H1 (cell line): ENCODE results near the gene GRID1. TPM values are rescaled to one million over a fixed set of nuclear protein-coding genes. Genes with fewer than 3 reads are reported as not detected.

ENCODE experiments used
- CEBPB ChIP-seq: IDR thresholded peaks from 2 replicates; pipeline ENCODE4 v1.6.1; 2012; ENCODE audit warnings: low read depth, low read length
- CHD7 ChIP-seq: fragments of 300-600 bp; sonication (generic); IDR thresholded peaks from 2 replicates; pipeline ENCODE4 v1.7.1; 2012; ENCODE audit warnings: low read length, moderate library complexity, mild to moderate bottlenecking, inconsistent platforms; ENCODE audit not compliant: insufficient replicate concordance
- HDAC6 ChIP-seq: IDR thresholded peaks from one replicate; pipeline ENCODE4 v1.7.1; 2012; ENCODE audit warnings: low read depth, mild to moderate bottlenecking, inconsistent platforms, low read length, moderate library complexity
- TAF1 ChIP-seq: IDR thresholded peaks from 2 replicates; pipeline ENCODE4 v1.6.1; 2011; ENCODE audit warnings: mild to moderate bottlenecking, low read depth, low read length
- polyA plus RNA-seq, 7 experiments: library from polyadenylated mRNA; depleted of rRNA in 3 of 7; stranded (reverse) in 5 of 7; unstranded in 2 of 7; fragments of >200 nt in 5 of 7; fragments of 200-250 nt in 2 of 7; gene quantifications; 1 replicate in 5 of 7; 2 replicates in 1 of 7; 4 replicates in 1 of 7; pipeline versions ENCODE4 v1.2.1 to v1.2.3, GENCODE V29; 2011 to 2013; ENCODE audit warnings: missing spikeins in 2 of 7, mixed read lengths in 2 of 7
- total RNA-seq: library from RNA; stranded (reverse); fragmentation: NEBNext Ultra II Directional; extraction: Animal tissue kit (Norgen Biotek cat#: 25700); gene quantifications from 2 replicates; pipeline ENCODE4 v1.2.1, GENCODE V29; 2021

Gene GRID1
- total and polyA plus RNA-seq, 2 of the 8 experiments (the other 6 are each of a cell fraction or from before 2014, with no cell fraction given): 0.22 to 0.30 TPM

GRCh38 chr10:86213148-86213547 lies 153.4 kb downstream of the GRID1 start (continued):
- TF ChIP-seq CHD7: no peak
- TF ChIP-seq TAF1: no peak
- no peak for TF ChIP-seq HDAC6
- TF ChIP-seq CEBPB: no peak
